HepG2 (cell line): Measurements from ENCODE around the gene AHCY. TPM values are rescaled to one million over a fixed set of nuclear protein-coding genes. Genes with fewer than 3 reads are reported as not detected.

Experiments
- AHR ChIP-seq: IDR thresholded peaks from 2 replicates; pipeline ENCODE4 v1.6.1; 2018; ENCODE audit warnings: missing genetic modification reagents, missing compliant biosample characterization
- ARHGAP35 ChIP-seq: sonication (generic); formaldehyde crosslinking; IDR thresholded peaks from 2 replicates; pipeline ENCODE4 v1.9.0; 2022; ENCODE audit warnings: mild to moderate bottlenecking, inconsistent platforms, moderate library complexity, missing genetic modification reagents, borderline replicate concordance
- FOXA1 ChIP-seq, 2 experiments: fragments of 450-650 bp in 1 of 2; sonication (generic) in 1 of 2; formaldehyde crosslinking in 1 of 2; IDR thresholded peaks; 2 replicates each; pipeline versions ENCODE4 v1.4.0 to v1.6.1; 2016 to 2020; ENCODE audit warnings: missing genetic modification reagents in 1 of 2
- FOXP1 ChIP-seq, 2 experiments: fragments of 450-650 bp in 1 of 2; IDR thresholded peaks; 2 replicates each; pipeline ENCODE4 v1.6.1; 2017 to 2018; ENCODE audit warnings: antibody characterized with exemption in 1 of 2
- GATAD2A ChIP-seq: IDR thresholded peaks from 2 replicates; pipeline ENCODE4 v1.6.1; 2016
- HNRNPLL ChIP-seq: fragments of 200-400 bp; formaldehyde crosslinking; IDR thresholded peaks from 2 replicates; pipeline ENCODE4 v1.6.1; 2017; ENCODE audit warnings: mild to moderate bottlenecking, low read depth, low read length; ENCODE audit not compliant: poor library complexity, severe bottlenecking
- MTF2 ChIP-seq: sonication (generic); formaldehyde crosslinking; IDR thresholded peaks from 2 replicates; pipeline ENCODE4 v1.5.0; 2020; ENCODE audit warnings: missing genetic modification reagents, borderline replicate concordance
- MXD4 ChIP-seq: IDR thresholded peaks from 2 replicates; pipeline ENCODE4 v1.6.1; 2016; ENCODE audit warnings: mild to moderate bottlenecking, missing biosample characterization, missing genetic modification reagents
- NR2F6 ChIP-seq, 2 experiments: IDR thresholded peaks; 2 replicates each; pipeline ENCODE4 v1.6.1; 2016; ENCODE audit warnings: antibody characterized with exemption in 1 of 2, mild to moderate bottlenecking in 1 of 2
- PHF21A ChIP-seq: sonication (generic); formaldehyde crosslinking; IDR thresholded peaks from 2 replicates; pipeline ENCODE4 v1.5.0; 2020; ENCODE audit warnings: mild to moderate bottlenecking, missing genetic modification reagents
- POLR2G ChIP-seq: fragments of 200-400 bp; formaldehyde crosslinking; IDR thresholded peaks from 2 replicates; pipeline ENCODE4 v1.6.1; 2018; ENCODE audit warnings: mild to moderate bottlenecking, low read depth, low read length, moderate library complexity
- RARA ChIP-seq: IDR thresholded peaks from 2 replicates; pipeline ENCODE4 v1.6.1; 2016; ENCODE audit warnings: missing genetic modification reagents, missing compliant biosample characterization
- SATB2 ChIP-seq: sonication (generic); formaldehyde crosslinking; IDR thresholded peaks from 2 replicates; pipeline ENCODE4 v1.5.0; 2020; ENCODE audit warnings: missing genetic modification reagents
- TBX3 ChIP-seq: fragments of 450-650 bp; IDR thresholded peaks from 2 replicates; pipeline ENCODE4 v1.6.1; 2017; ENCODE audit warnings: antibody characterized with exemption, mild to moderate bottlenecking, inconsistent platforms, borderline replicate concordance
- YEATS4 ChIP-seq: sonication (generic); formaldehyde crosslinking; IDR thresholded peaks from 2 replicates; pipeline ENCODE4 v1.4.0; 2020; ENCODE audit warnings: missing genetic modification reagents, borderline replicate concordance
- ZBTB1 ChIP-seq: sonication (generic); formaldehyde crosslinking; IDR thresholded peaks from 2 replicates; pipeline ENCODE4 v1.4.0; 2020; ENCODE audit warnings: missing genetic modification reagents, borderline replicate concordance
- ZC3H4 ChIP-seq: sonication (generic); formaldehyde crosslinking; IDR thresholded peaks from 2 replicates; pipeline ENCODE4 v1.4.0; 2020; ENCODE audit warnings: missing genetic modification reagents, borderline replicate concordance
- ZFY ChIP-seq: sonication (generic); formaldehyde crosslinking; IDR thresholded peaks from 2 replicates; pipeline ENCODE4 v1.4.0; 2020; ENCODE audit warnings: missing genetic modification reagents
- ZNF549 ChIP-seq: sonication (generic); formaldehyde crosslinking; IDR thresholded peaks from 2 replicates; pipeline ENCODE4 v1.5.0; 2020; ENCODE audit warnings: missing genetic modification reagents
- ZNF567 ChIP-seq: sonication (generic); formaldehyde crosslinking; IDR thresholded peaks from 2 replicates; pipeline ENCODE4 v1.8.1; 2023; ENCODE audit warnings: mild to moderate bottlenecking, missing genetic modification reagents, borderline replicate concordance
- ZNF614 ChIP-seq: IDR thresholded peaks from 2 replicates; pipeline ENCODE4 v1.6.1; 2018; ENCODE audit warnings: missing biosample characterization, missing genetic modification reagents, inconsistent platforms, borderline replicate concordance
- ZNF7 ChIP-seq: IDR thresholded peaks from 2 replicates; pipeline ENCODE4 v1.6.1; 2016; ENCODE audit warnings: missing biosample characterization, missing genetic modification reagents
- ZNF737 ChIP-seq: sonication (generic); formaldehyde crosslinking; IDR thresholded peaks from 2 replicates; pipeline ENCODE4 v1.5.0; 2020; ENCODE audit warnings: missing genetic modification reagents, mild to moderate bottlenecking, borderline replicate concordance
- ZNF768 ChIP-seq: sonication (generic); formaldehyde crosslinking; IDR thresholded peaks from 2 replicates; pipeline ENCODE4 v1.4.0; 2020; ENCODE audit warnings: missing genetic modification reagents
- ZNF790 ChIP-seq: sonication (generic); formaldehyde crosslinking; IDR thresholded peaks from 2 replicates; pipeline ENCODE4 v1.8.0; 2022; ENCODE audit warnings: missing genetic modification reagents, mild to moderate bottlenecking, borderline replicate concordance
- polyA plus RNA-seq, 8 experiments: library from polyadenylated mRNA; depleted of rRNA in 3 of 8; stranded (reverse) in 7 of 8; unstranded in 1 of 8; fragments of >200 nt; fragmentation: Illumina TruSeq in 4 of 8; extraction: Trizol in 4 of 8; gene quantifications; 2 replicates each; pipeline versions ENCODE4 v1.2.1 to v1.2.3, GENCODE V29; 2011 to 2016; ENCODE audit warnings: low read depth in 4 of 8, missing spikeins in 1 of 8, mixed read lengths in 1 of 8; ENCODE audit not compliant: insufficient read depth in 1 of 8
- total RNA-seq, 5 experiments: library from RNA; depleted of rRNA; stranded (reverse); fragments of >200 nt; fragmentation: Illumina TruSeq; extraction: Trizol; gene quantifications; 2 replicates each; pipeline ENCODE4 v1.2.3, GENCODE V29; 2016; ENCODE audit warnings: low read depth in 1 of 5
- TF ChIP-seq, protein P1 (sequence below): sonication (generic); formaldehyde crosslinking; conservative IDR thresholded peaks from 2 replicates; pipeline ENCODE4 v1.8.0; 2022; ENCODE audit warnings: mild to moderate bottlenecking, moderate library complexity, missing genetic modification reagents
- TF ChIP-seq, protein P2 (sequence below): sonication (generic); formaldehyde crosslinking; IDR thresholded peaks from 2 replicates; pipeline ENCODE4 v1.4.0; 2020; ENCODE audit warnings: missing genetic modification reagents
- TF ChIP-seq, protein P3 (sequence below): sonication (generic); formaldehyde crosslinking; IDR thresholded peaks from 2 replicates; pipeline ENCODE4 v1.4.0; 2020; ENCODE audit warnings: missing genetic modification reagents

AHCY gene
- total and polyA plus RNA-seq, 2 of the 13 experiments (the other 11 are each of a cell fraction or from before 2014, with no cell fraction given): 407 to 419 TPM

DNA sequence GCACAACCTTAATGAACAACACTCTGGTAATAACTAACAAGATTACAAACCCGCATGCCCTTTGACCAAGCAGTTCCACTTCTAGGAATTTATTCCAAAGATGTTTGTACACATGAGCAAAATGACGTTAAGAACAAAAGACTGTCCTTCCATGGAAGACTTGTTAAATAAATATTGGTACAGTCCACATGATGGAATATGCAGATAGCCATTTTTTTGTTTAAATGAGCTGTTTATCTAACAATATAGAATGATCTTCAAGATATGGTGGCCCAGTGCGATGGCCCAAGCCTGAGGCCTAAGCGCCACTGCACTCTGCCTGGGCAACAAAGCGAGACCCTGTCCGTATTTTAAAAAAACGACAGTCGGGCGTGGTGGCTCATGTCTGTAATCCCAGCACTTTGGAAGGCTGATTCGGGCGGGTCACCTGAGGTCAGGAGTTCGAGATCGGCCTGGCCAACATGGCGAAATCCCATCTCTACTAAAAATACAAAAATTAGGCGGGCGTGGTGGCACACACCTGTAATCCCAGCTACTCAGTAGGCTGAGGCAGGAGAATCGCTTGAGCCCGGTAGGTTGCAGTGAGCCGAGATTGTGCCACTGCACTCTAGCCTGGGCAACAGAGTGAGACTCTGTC lies 7.4 kb upstream of the AHCY start (continued):
- TF ChIP-seq, protein P1, sequence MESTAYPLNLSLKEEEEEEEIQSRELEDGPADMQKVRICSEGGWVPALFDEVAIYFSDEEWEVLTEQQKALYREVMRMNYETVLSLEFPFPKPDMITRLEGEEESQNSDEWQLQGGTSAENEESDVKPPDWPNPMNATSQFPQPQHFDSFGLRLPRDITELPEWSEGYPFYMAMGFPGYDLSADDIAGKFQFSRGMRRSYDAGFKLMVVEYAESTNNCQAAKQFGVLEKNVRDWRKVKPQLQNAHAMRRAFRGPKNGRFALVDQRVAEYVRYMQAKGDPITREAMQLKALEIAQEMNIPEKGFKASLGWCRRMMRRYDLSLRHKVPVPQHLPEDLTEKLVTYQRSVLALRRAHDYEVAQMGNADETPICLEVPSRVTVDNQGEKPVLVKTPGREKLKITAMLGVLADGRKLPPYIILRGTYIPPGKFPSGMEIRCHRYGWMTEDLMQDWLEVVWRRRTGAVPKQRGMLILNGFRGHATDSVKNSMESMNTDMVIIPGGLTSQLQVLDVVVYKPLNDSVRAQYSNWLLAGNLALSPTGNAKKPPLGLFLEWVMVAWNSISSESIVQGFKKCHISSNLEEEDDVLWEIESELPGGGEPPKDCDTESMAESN (CRISPR knock-in tag): peak; percentile 33; the same call in 1 of the 2 replicates
- TF ChIP-seq MTF2 (CRISPR knock-in tag) (0 out of 2 replicates have a peak, but pooled peaks have one; percentile 44), ZNF549 (CRISPR knock-in tag) (no peak), RARA (CRISPR knock-in tag) (peak; percentile 95), YEATS4 (CRISPR knock-in tag) (0 out of 2 replicates have a peak, but pooled peaks have one; percentile 48), ZNF7 (CRISPR knock-in tag) (0 out of 2 replicates have a peak, but pooled peaks have one; percentile 50), ZNF790 (CRISPR knock-in tag) (no peak), ZFY (CRISPR knock-in tag) (peak; percentile 78), ZBTB1 (no peak), SATB2 (CRISPR knock-in tag) (peak; percentile 86), ZNF768 (CRISPR knock-in tag) (peak; percentile 78), NR2F6 (IDR thresholded peaks at IDR 0.05) (peak; percentile 90), NR2F6 (CRISPR knock-in tag; IDR thresholded peaks at IDR 0.05) (peak; percentile 79), GATAD2A (CRISPR knock-in tag) (peak; percentile 90), TBX3 (peak; percentile 86), HNRNPLL (no peak), ZC3H4 (no peak), POLR2G (no peak), ARHGAP35 (CRISPR knock-in tag) (0 out of 2 replicates have a peak, but pooled peaks have one; percentile 53), PHF21A (CRISPR knock-in tag) (peak; percentile 61; the same call in 1 of the 2 replicates), ZNF567 (CRISPR knock-in tag) (no peak), FOXA1 (IDR thresholded peaks at IDR 0.05) (peak; percentile 91), FOXA1 (CRISPR knock-in tag; IDR thresholded peaks at IDR 0.05) (peak; percentile 97), FOXP1 (IDR thresholded peaks at IDR 0.05) (no peak), FOXP1 (CRISPR knock-in tag; IDR thresholded peaks at IDR 0.05) (peak; percentile 98), ZNF614 (CRISPR knock-in tag) (peak; percentile 61), MXD4 (CRISPR knock-in tag) (peak; percentile 68; the same call in 1 of the 2 replicates), AHR (peak; percentile 71; the same call in 1 of the 2 replicates), ZNF737 (CRISPR knock-in tag) (no peak)
- TF ChIP-seq, protein P2, sequence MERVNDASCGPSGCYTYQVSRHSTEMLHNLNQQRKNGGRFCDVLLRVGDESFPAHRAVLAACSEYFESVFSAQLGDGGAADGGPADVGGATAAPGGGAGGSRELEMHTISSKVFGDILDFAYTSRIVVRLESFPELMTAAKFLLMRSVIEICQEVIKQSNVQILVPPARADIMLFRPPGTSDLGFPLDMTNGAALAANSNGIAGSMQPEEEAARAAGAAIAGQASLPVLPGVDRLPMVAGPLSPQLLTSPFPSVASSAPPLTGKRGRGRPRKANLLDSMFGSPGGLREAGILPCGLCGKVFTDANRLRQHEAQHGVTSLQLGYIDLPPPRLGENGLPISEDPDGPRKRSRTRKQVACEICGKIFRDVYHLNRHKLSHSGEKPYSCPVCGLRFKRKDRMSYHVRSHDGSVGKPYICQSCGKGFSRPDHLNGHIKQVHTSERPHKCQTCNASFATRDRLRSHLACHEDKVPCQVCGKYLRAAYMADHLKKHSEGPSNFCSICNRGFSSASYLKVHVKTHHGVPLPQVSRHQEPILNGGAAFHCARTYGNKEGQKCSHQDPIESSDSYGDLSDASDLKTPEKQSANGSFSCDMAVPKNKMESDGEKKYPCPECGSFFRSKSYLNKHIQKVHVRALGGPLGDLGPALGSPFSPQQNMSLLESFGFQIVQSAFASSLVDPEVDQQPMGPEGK (CRISPR knock-in tag): peak; percentile 51
- TF ChIP-seq, protein P3, sequence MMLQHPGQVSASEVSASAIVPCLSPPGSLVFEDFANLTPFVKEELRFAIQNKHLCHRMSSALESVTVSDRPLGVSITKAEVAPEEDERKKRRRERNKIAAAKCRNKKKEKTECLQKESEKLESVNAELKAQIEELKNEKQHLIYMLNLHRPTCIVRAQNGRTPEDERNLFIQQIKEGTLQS: peak; percentile 41; the same call in 1 of the 2 replicates
